Tibial nerve (tissue), 4 donors: ENCODE data around the gene EIF4ENIF1. TPM values are rescaled to one million over a fixed set of nuclear protein-coding genes. Genes with fewer than 3 reads are reported as not detected.

Source experiments
- DNase-seq, 2 donors: peaks; one replicate each; pipeline ENCODE4 v3.0.0-alpha.2; 2019; ENCODE audit warnings: low spot score in 2 of 2
- H3K27ac ChIP-seq, 4 donors: fragments of 200-600 bp; sonication (generic) in 3 of 4; one replicate each; pipeline ENCODE4 v1.5.1; 2017 to 2019; ENCODE audit warnings: mild to moderate bottlenecking in 1 of 4
- H3K27me3 ChIP-seq, 2 donors: fragments of 200-600 bp; sonication (generic) in 1 of 2; one replicate each; pipeline versions ENCODE4 v1.5.1 to v1.6.0; 2017 to 2019
- H3K36me3 ChIP-seq, 3 donors: fragments of 200-600 bp; sonication (generic); one replicate each; pipeline ENCODE4 v1.5.1; 2018 to 2019
- H3K4me1 ChIP-seq, 4 donors: fragments of 200-600 bp; sonication (generic) in 3 of 4; one replicate each; pipeline ENCODE4 v1.5.1; 2017 to 2019
- H3K4me3 ChIP-seq, 4 donors: fragments of 200-600 bp; sonication (generic) in 3 of 4; one replicate each; pipeline ENCODE4 v1.5.1; 2017 to 2019; ENCODE audit warnings: mild to moderate bottlenecking in 1 of 4, moderate library complexity in 1 of 4
- H3K9me3 ChIP-seq, 4 donors: fragments of 200-600 bp; sonication (generic) in 3 of 4; one replicate each; pipeline ENCODE4 v1.5.1; 2017 to 2019
- CTCF ChIP-seq, 5 experiments: fragments of 200-600 bp in 3 of 5; fragments of 450-650 bp in 2 of 5; sonication (generic) in 3 of 5; IDR thresholded peaks; one replicate each; pipeline ENCODE4 v1.5.1; 2016 to 2019; ENCODE audit warnings: antibody characterized with exemption in 5 of 5, mild to moderate bottlenecking in 3 of 5, moderate library complexity in 2 of 5
- EP300 ChIP-seq, 2 donors: sonication (generic); formaldehyde crosslinking; IDR thresholded peaks; one replicate each; pipeline ENCODE4 v1.6.1; 2017; ENCODE audit warnings: antibody characterized with exemption in 2 of 2, mild to moderate bottlenecking in 1 of 2
- POLR2A ChIP-seq, 2 donors: fragments of 450-650 bp; IDR thresholded peaks; one replicate each; pipeline ENCODE4 v1.6.1; 2017; ENCODE audit warnings: antibody characterized with exemption in 2 of 2, mild to moderate bottlenecking in 2 of 2, moderate library complexity in 2 of 2
- WGBS, 2 donors: methylation state at CpG; one replicate each; pipeline ENCODE4 v1.1.5; 2018; 5-methylcytosine and 5-hydroxymethylcytosine counted together
- total RNA-seq, 4 donors: library from RNA; depleted of rRNA; stranded (reverse); fragments of >200 nt; gene quantifications; one replicate each; pipeline ENCODE4 v1.1.0, GENCODE V29; 2016

Gene EIF4ENIF1
- 10 to 100 TPM; 14.4 to 31.8 (median 17.5) TPM for total RNA-seq

GRCh38 chr22:31489632-31490495 is at the start of gene EIF4ENIF1:
Gene EIF4ENIF1 (minus strand): TSS chr22:31489842. CDS start chr22:31488718, 1,124 bp downstream.
- Histone ChIP-seq H3K27ac (peak within 1 kb of the TSS; percentile 91 to 98 (median 95)), H3K36me3 (peaks cover 0 to 21% (median 0%) of the 10 kb centered on the region in 3 donors), H3K4me1 (peaks cover 0 to 48% (median 14%) of the 10 kb centered on the region in 4 donors), H3K27me3 (no peaks in the 10 kb centered on the region), H3K4me3 (peak within 1 kb of the TSS; percentile 68 to 90 (median 82)), H3K9me3 (no peaks in the 10 kb centered on the region)
- 0 to 1% methylated on average over 13 to 70 of the region's 100 CpGs for WGBS, 2 donors
- peak; percentile 72 to 75 for DNase-seq
- TF ChIP-seq POLR2A (IDR thresholded peaks at IDR 0.05) (peak; percentile 8 to 42), CTCF (IDR thresholded peaks at IDR 0.05) (peak in 1 of 5 experiments; percentile 48), EP300 (IDR thresholded peaks at IDR 0.05) (peak in 1 of 2 donors; percentile 78)

GRCh38 chr22:31538815-31539214 is 49.2 kb upstream of the EIF4ENIF1 start:
- 87 to 93% methylated on average over 5 of the region's 5 CpGs for WGBS, 2 donors
- H3K27me3 ChIP-seq = no peaks in the 10 kb centered on the region
- H3K27ac ChIP-seq = no peak overlapping the region
- TF ChIP-seq EP300 (IDR thresholded peaks at IDR 0.05) = no peak
- TF ChIP-seq CTCF (IDR thresholded peaks at IDR 0.05) = no peak
- TF ChIP-seq POLR2A (IDR thresholded peaks at IDR 0.05) = no peak
- H3K36me3 ChIP-seq = peaks cover 0 to 19% (median 0%) of the 10 kb centered on the region in 3 donors
- no peaks in the 10 kb centered on the region for H3K4me1 ChIP-seq
- DNase-seq = no peak
- H3K9me3 ChIP-seq = no peaks in the 10 kb centered on the region
- H3K4me3 ChIP-seq = no peak overlapping the region

- 86 to 88% methylated on average over 8 of the region's 8 CpGs for WGBS, 2 donors
- Histone ChIP-seq H3K27me3 (no peaks in the 10 kb centered on the region), H3K27ac (no peak overlapping the region), H3K4me1 (no peaks in the 10 kb centered on the region), H3K36me3 (peaks cover 0 to 19% (median 0%) of the 10 kb centered on the region in 3 donors), H3K4me3 (no peak overlapping the region), H3K9me3 (no peaks in the 10 kb centered on the region)
- TF ChIP-seq EP300 (IDR thresholded peaks at IDR 0.05) = no peak
- TF ChIP-seq POLR2A (IDR thresholded peaks at IDR 0.05) = no peak
- TF ChIP-seq CTCF (IDR thresholded peaks at IDR 0.05) = no peak
- DNase-seq = no peak
Observed at GRCh38 chr22:31537019-31537535, 47.4 kb upstream of the EIF4ENIF1 start.

- H3K36me3 ChIP-seq = peaks cover 0 to 10% (median 0%) of the 10 kb centered on the region in 3 donors
- H3K9me3 ChIP-seq = no peaks in the 10 kb centered on the region
- TF ChIP-seq POLR2A (IDR thresholded peaks at IDR 0.05) = no peak
- TF ChIP-seq CTCF (IDR thresholded peaks at IDR 0.05) = no peak
- TF ChIP-seq EP300 (IDR thresholded peaks at IDR 0.05) = no peak
- peaks cover 0 to 4% (median 0%) of the 10 kb centered on the region in 4 donors for H3K4me1 ChIP-seq
- 80 to 89% methylated on average over 5 of the region's 5 CpGs for WGBS, 2 donors
- no peaks in the 10 kb centered on the region for H3K27me3 ChIP-seq
- DNase-seq = no peak
- H3K27ac ChIP-seq = no peak overlapping the region
- no peak overlapping the region for H3K4me3 ChIP-seq
Observed at GRCh38 chr22:31533374-31533773, 43.7 kb upstream of the EIF4ENIF1 start.

- peaks cover 0 to 4% (median 0%) of the 10 kb centered on the region in 4 donors for H3K4me1 ChIP-seq
- TF ChIP-seq POLR2A (IDR thresholded peaks at IDR 0.05) (no peak), CTCF (IDR thresholded peaks at IDR 0.05) (no peak), EP300 (IDR thresholded peaks at IDR 0.05) (no peak)
- H3K27ac ChIP-seq = no peak overlapping the region
- H3K36me3 ChIP-seq = peaks cover 0 to 10% (median 0%) of the 10 kb centered on the region in 3 donors
- no peak overlapping the region for H3K4me3 ChIP-seq
- DNase-seq = no peak
- no peaks in the 10 kb centered on the region for H3K9me3 ChIP-seq
- no peaks in the 10 kb centered on the region for H3K27me3 ChIP-seq
- 84 to 100% methylated on average over 1 of the region's 1 CpG for WGBS, 2 donors
Observed at GRCh38 chr22:31532060-31532459, 42.4 kb upstream of the EIF4ENIF1 start.
